ENCODE data around the gene ANKRD22. TPM values are rescaled to one million over a fixed set of nuclear protein-coding genes. Genes with fewer than 3 reads are reported as not detected.
"Not testable (repeated sequence)": the region's sequence is repeated elsewhere in the genome, so short reads cannot be mapped to it uniquely, and the experiment has no call there.

The ANKRD22 gene
- total RNA-seq, 2 donors from 2014 or later, result 0.29 to 0.73 TPM

GRCh38 chr10:88883448-88883809, 31.8 kb upstream of the ANKRD22 start:
- Mint-ChIP-seq H3K9me3 (no peaks in the 10 kb centered on the region), H3K4me1 (ENCODE audit: low read depth in 2 of 2) (peaks cover 40 to 70% of the 10 kb centered on the region in 2 donors), H3K36me3 (no peaks in the 10 kb centered on the region), H3K27me3 (no peaks in the 10 kb centered on the region), H3K4me3 (peak overlapping the region; percentile 92), H3K27ac (peak overlapping the region; percentile 90 to 97)
- ATAC-seq (no peak), DNase-seq (ENCODE audit: low spot score) (no peak)

- Mint-ChIP-seq H3K4me1 (ENCODE audit: low read depth in 2 of 2) (peaks cover 40 to 70% of the 10 kb centered on the region in 2 donors), H3K27ac (peak overlapping the region; percentile 90 to 97), H3K4me3 (peak overlapping the region; percentile 92)
- not testable (repeated sequence) for DNase-seq (ENCODE audit: low spot score); H3K9me3 Mint-ChIP-seq; H3K27me3 Mint-ChIP-seq; ATAC-seq; H3K36me3 Mint-ChIP-seq
Observed at GRCh38 chr10:88882646-88883447, 31.2 kb upstream of the ANKRD22 start.

- ATAC-seq (no peak), DNase-seq (ENCODE audit: low spot score) (no peak)
- peaks cover 40 to 68% of the 10 kb centered on the region in 2 donors for H3K4me1 Mint-ChIP-seq (ENCODE audit: low read depth in 2 of 2)
- H3K27me3 Mint-ChIP-seq, result peaks cover 0 to under 1% of the 10 kb centered on the region in 2 donors
- no peaks in the 10 kb centered on the region for H3K36me3 Mint-ChIP-seq
- peak overlapping the region; percentile 90 to 97 for H3K27ac Mint-ChIP-seq
- no peaks in the 10 kb centered on the region for H3K9me3 Mint-ChIP-seq
- peak overlapping the region; percentile 92 for H3K4me3 Mint-ChIP-seq
Observed at GRCh38 chr10:88881922-88882645, 30.4 kb upstream of the ANKRD22 start.

- H3K4me3 Mint-ChIP-seq, result peak overlapping the region; percentile 92
Observed at GRCh38 chr10:88881320-88881719, 29.7 kb upstream of the ANKRD22 start.

GRCh38 chr10:88880282-88881076, 28.8 kb upstream of the ANKRD22 start:
- peaks cover 40 to 62% of the 10 kb centered on the region in 2 donors for H3K4me1 Mint-ChIP-seq (ENCODE audit: low read depth in 2 of 2)
- H3K27me3 Mint-ChIP-seq, result peaks cover 0 to 3% of the 10 kb centered on the region in 2 donors
- no peaks in the 10 kb centered on the region for H3K36me3 Mint-ChIP-seq
- peak overlapping the region; percentile 92 for H3K4me3 Mint-ChIP-seq
- ATAC-seq, result peak; percentile 91 to 94
- H3K9me3 Mint-ChIP-seq, result no peaks in the 10 kb centered on the region
- peak overlapping the region; percentile 90 to 97 for H3K27ac Mint-ChIP-seq
- DNase-seq (ENCODE audit: low spot score), result peak; percentile 88

More at GRCh38 chr10:88881320-88881719, 29.7 kb upstream of the ANKRD22 start:
- Mint-ChIP-seq H3K27ac (peak overlapping the region; percentile 90 to 97), H3K27me3 (peaks cover 0 to 3% of the 10 kb centered on the region in 2 donors), H3K9me3 (no peaks in the 10 kb centered on the region), H3K4me1 (ENCODE audit: low read depth in 2 of 2) (peaks cover 40 to 68% of the 10 kb centered on the region in 2 donors), H3K36me3 (no peaks in the 10 kb centered on the region)
- no peak for DNase-seq (ENCODE audit: low spot score)
- no peak for ATAC-seq

GRCh38 chr10:88879534-88880281, 28.1 kb upstream of the ANKRD22 start, which contains the start of gene STAMBPL1:
TSS of gene STAMBPL1 (plus strand) at chr10:88880245. CDS start at chr10:88901709, 21,464 bp downstream.
- Mint-ChIP-seq H3K36me3 (no peaks in the 10 kb centered on the region), H3K4me1 (ENCODE audit: low read depth in 2 of 2) (peaks cover 40 to 54% of the 10 kb centered on the region in 2 donors), H3K27me3 (peaks cover 0 to 3% of the 10 kb centered on the region in 2 donors), H3K4me3 (peak within 1 kb of the TSS; percentile 92), H3K9me3 (no peaks in the 10 kb centered on the region), H3K27ac (peak within 1 kb of the TSS; percentile 90 to 97)
- ATAC-seq, result peak; percentile 79 to 81
- peak; percentile 84 for DNase-seq (ENCODE audit: low spot score)

- H3K27me3 Mint-ChIP-seq, result peaks cover 3 to 7% of the 10 kb centered on the region in 2 donors
Observed at GRCh38 chr10:88877298-88877697, 25.7 kb upstream of the ANKRD22 start.

GRCh38 chr10:88875081-88875480, 23.4 kb upstream of the ANKRD22 start:
- no peak overlapping the region for H3K4me3 Mint-ChIP-seq
- H3K36me3 Mint-ChIP-seq, result no peaks in the 10 kb centered on the region
- peaks cover 15 to 20% of the 10 kb centered on the region in 2 donors for H3K4me1 Mint-ChIP-seq (ENCODE audit: low read depth in 2 of 2)
- H3K27me3 Mint-ChIP-seq, result peaks cover 5 to 7% of the 10 kb centered on the region in 2 donors
- DNase-seq (ENCODE audit: low spot score), result no peak
- no peak for ATAC-seq
- H3K9me3 Mint-ChIP-seq, result peaks cover 3% of the 10 kb centered on the region
- H3K27ac Mint-ChIP-seq, result no peak overlapping the region

More at GRCh38 chr10:88877298-88877697, 25.7 kb upstream of the ANKRD22 start:
- ATAC-seq (no peak), DNase-seq (ENCODE audit: low spot score) (no peak)
- H3K36me3 Mint-ChIP-seq, result no peaks in the 10 kb centered on the region
- H3K9me3 Mint-ChIP-seq, result no peaks in the 10 kb centered on the region
- H3K4me3 Mint-ChIP-seq, result no peak overlapping the region
- peaks cover 24 to 32% of the 10 kb centered on the region in 2 donors for H3K4me1 Mint-ChIP-seq (ENCODE audit: low read depth in 2 of 2)
- no peak overlapping the region for H3K27ac Mint-ChIP-seq

- Mint-ChIP-seq H3K4me1 (ENCODE audit: low read depth in 2 of 2) (peaks cover 8 to 13% of the 10 kb centered on the region in 2 donors), H3K9me3 (peaks cover 3% of the 10 kb centered on the region)
- ATAC-seq, result no peak
Observed at GRCh38 chr10:88874281-88874680, 22.6 kb upstream of the ANKRD22 start.

GRCh38 chr10:88873757-88874156, 22.1 kb upstream of the ANKRD22 start:
- Mint-ChIP-seq H3K36me3 (no peaks in the 10 kb centered on the region), H3K27me3 (peaks cover 5 to 7% of the 10 kb centered on the region in 2 donors), H3K4me1 (ENCODE audit: low read depth in 2 of 2) (peaks cover 7 to 9% of the 10 kb centered on the region in 2 donors), H3K9me3 (peaks cover 3% of the 10 kb centered on the region), H3K27ac (no peak overlapping the region), H3K4me3 (no peak overlapping the region)
- no peak for ATAC-seq
- DNase-seq (ENCODE audit: low spot score), result no peak

More at GRCh38 chr10:88874281-88874680, 22.6 kb upstream of the ANKRD22 start:
- Mint-ChIP-seq H3K27me3 (peaks cover 5 to 7% of the 10 kb centered on the region in 2 donors), H3K4me3 (no peak overlapping the region), H3K36me3 (no peaks in the 10 kb centered on the region), H3K27ac (no peak overlapping the region)
- no peak for DNase-seq (ENCODE audit: low spot score)

GRCh38 chr10:88870089-88870488, 18.4 kb upstream of the ANKRD22 start:
- Mint-ChIP-seq H3K9me3 (peaks cover 3% of the 10 kb centered on the region), H3K36me3 (no peaks in the 10 kb centered on the region), H3K27me3 (peaks cover 2 to 7% of the 10 kb centered on the region in 2 donors), H3K4me1 (ENCODE audit: low read depth in 2 of 2) (no peaks in the 10 kb centered on the region), H3K4me3 (no peak overlapping the region), H3K27ac (no peak overlapping the region)
- DNase-seq (ENCODE audit: low spot score), result no peak
- no peak for ATAC-seq

- Mint-ChIP-seq H3K4me1 (ENCODE audit: low read depth in 2 of 2) (no peaks in the 10 kb centered on the region), H3K4me3 (no peak overlapping the region), H3K36me3 (no peaks in the 10 kb centered on the region), H3K27me3 (peaks cover 7 to 10% of the 10 kb centered on the region in 2 donors), H3K27ac (no peak overlapping the region), H3K9me3 (peaks cover 3% of the 10 kb centered on the region)
- no peak for DNase-seq (ENCODE audit: low spot score)
- no peak for ATAC-seq
Observed at GRCh38 chr10:88866454-88866853, 14.8 kb upstream of the ANKRD22 start.
